22Rv1 (cell line): ENCODE measurements around the gene SPATA13.

Experiments
- H3K27ac ChIP-seq: fragments of 450-650 bp; 2 replicates; pipeline ENCODE4 v1.5.1; 2017
- CTCF ChIP-seq: fragments of 450-650 bp; IDR thresholded peaks from 2 replicates; pipeline ENCODE4 v1.5.1; 2017; ENCODE audit warnings: mild to moderate bottlenecking
- ZFX ChIP-seq: fragments of 450-650 bp; IDR thresholded peaks from 2 replicates; pipeline ENCODE4 v1.6.1; 2017; ENCODE audit warnings: antibody characterized with exemption, borderline replicate concordance

Gene SPATA13

GRCh38 chr13:24231377-24231776 lies 70.9 kb downstream of the SPATA13 start:
- no peak overlapping the region for H3K27ac ChIP-seq
- TF ChIP-seq ZFX = no peak
- TF ChIP-seq CTCF = no peak

GRCh38 chr13:24232037-24232436 lies 71.5 kb downstream of the SPATA13 start:
- H3K27ac ChIP-seq = no peak overlapping the region
- no peak for TF ChIP-seq CTCF
- no peak for TF ChIP-seq ZFX

- TF ChIP-seq CTCF = no peak
- no peak for TF ChIP-seq ZFX
- H3K27ac ChIP-seq = no peak overlapping the region
Observed at GRCh38 chr13:24232474-24232873, 72.0 kb downstream of the SPATA13 start.

- H3K27ac ChIP-seq = no peak overlapping the region
- no peak for TF ChIP-seq ZFX
- no peak for TF ChIP-seq CTCF
Observed at GRCh38 chr13:24233351-24233901, 72.9 kb downstream of the SPATA13 start.

GRCh38 chr13:24234200-24234915 lies 73.8 kb downstream of the SPATA13 start:
- H3K27ac ChIP-seq = no peak overlapping the region
- TF ChIP-seq CTCF = no peak
- no peak for TF ChIP-seq ZFX

- H3K27ac ChIP-seq = no peak overlapping the region
- TF ChIP-seq CTCF = no peak
Observed at GRCh38 chr13:24237356-24237755, 76.8 kb downstream of the SPATA13 start.

- TF ChIP-seq CTCF (no peak), ZFX (no peak)
- no peak overlapping the region for H3K27ac ChIP-seq
Observed at GRCh38 chr13:24241336-24241735, 80.8 kb downstream of the SPATA13 start.
